Right cardiac atrium (tissue), 5 donors: ENCODE results near the gene EHD3. TPM values are rescaled to one million over a fixed set of nuclear protein-coding genes. Genes with fewer than 3 reads are reported as not detected.

Source experiments
- polyA plus RNA-seq: library from polyadenylated mRNA; stranded (reverse); fragments of 200-250 nt; gene quantifications from one replicate; pipeline ENCODE4 v1.2.3, GENCODE V29; 2013
- total RNA-seq, 4 donors: library from RNA; stranded (reverse); fragmentation: NEBNext Ultra II Directional; extraction: Animal tissue kit (Norgen Biotek cat#: 25700); gene quantifications; one replicate each; pipeline ENCODE4 v1.2.1, GENCODE V29; 2021
- donor health status: healthy with polysubstance abuse.
- donor health status: DM: no; HTN: yes; CAD: no.
- donor health status: DM: no; HTN: no; CAD: no.
- donor health status: DM: no; HTN: yes; CAD: no; lungs with severe emphysema.
- donor health status: DM: yes; HTN: yes; CAD: no.

EHD3 gene
- total and polyA plus RNA-seq, 5 donors: 7.4 to 13.3 (median 10.4) TPM

Other genes with a start within 250 kb of the EHD3 start
- under 1 TPM in 1 of 4 donors, not detected in 3; 0.21 TPM for gene GALNT14, start 95.7 kb upstream of the EHD3 start, total RNA-seq
- gene GALNT14, start 95.7 kb upstream of the EHD3 start, polyA plus RNA-seq: 0.25 TPM
- under 1 TPM; 0.08 to 0.18 (median 0.10) TPM for gene CAPN14, start 16.6 kb upstream of the EHD3 start, total RNA-seq
- gene CAPN14, start 16.6 kb upstream of the EHD3 start, polyA plus RNA-seq: 0.07 TPM
- gene XDH, start 180.6 kb downstream of the EHD3 start, total RNA-seq: under 1 TPM in 1 of 4 donors, not detected in 3; 0.29 TPM
- gene XDH, start 180.6 kb downstream of the EHD3 start, polyA plus RNA-seq: not detected